ENCODE data around the gene TEPSIN.

The TEPSIN gene

GRCh38 chr17:81213978-81214377, 24.9 kb downstream of the TEPSIN start:
- no peak overlapping the region for H3K27ac ChIP-seq
- TF ChIP-seq, protein P1, sequence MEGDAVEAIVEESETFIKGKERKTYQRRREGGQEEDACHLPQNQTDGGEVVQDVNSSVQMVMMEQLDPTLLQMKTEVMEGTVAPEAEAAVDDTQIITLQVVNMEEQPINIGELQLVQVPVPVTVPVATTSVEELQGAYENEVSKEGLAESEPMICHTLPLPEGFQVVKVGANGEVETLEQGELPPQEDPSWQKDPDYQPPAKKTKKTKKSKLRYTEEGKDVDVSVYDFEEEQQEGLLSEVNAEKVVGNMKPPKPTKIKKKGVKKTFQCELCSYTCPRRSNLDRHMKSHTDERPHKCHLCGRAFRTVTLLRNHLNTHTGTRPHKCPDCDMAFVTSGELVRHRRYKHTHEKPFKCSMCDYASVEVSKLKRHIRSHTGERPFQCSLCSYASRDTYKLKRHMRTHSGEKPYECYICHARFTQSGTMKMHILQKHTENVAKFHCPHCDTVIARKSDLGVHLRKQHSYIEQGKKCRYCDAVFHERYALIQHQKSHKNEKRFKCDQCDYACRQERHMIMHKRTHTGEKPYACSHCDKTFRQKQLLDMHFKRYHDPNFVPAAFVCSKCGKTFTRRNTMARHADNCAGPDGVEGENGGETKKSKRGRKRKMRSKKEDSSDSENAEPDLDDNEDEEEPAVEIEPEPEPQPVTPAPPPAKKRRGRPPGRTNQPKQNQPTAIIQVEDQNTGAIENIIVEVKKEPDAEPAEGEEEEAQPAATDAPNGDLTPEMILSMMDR (conservative IDR thresholded peaks at IDR 0.05) = no peak
- no peak for TF ChIP-seq ZFX (IDR thresholded peaks at IDR 0.05)

DNA sequence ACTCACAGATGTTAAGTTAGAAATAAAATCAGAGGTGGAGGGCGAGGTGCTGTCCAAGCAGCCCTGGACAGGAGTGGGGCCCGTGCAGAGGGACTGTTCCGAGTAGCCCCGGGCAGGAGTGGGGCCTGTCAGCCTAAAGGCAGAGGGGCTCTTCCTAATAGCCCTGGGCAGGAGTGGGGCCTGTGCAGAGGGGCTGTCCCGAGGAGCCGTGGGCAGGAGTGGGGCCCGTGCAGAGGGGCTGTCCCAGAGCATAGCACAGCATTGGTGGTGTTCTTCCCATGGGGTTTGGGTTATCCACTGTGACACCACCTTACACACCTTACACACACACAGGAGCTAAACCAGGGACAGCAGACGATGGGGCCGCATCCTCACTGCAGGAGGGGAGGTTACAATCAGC, 26.5 kb downstream of the TEPSIN start:
- no peak for TF ChIP-seq ZFX (IDR thresholded peaks at IDR 0.05)
- TF ChIP-seq, protein P1 (conservative IDR thresholded peaks at IDR 0.05) = no peak
- no peak overlapping the region for H3K27ac ChIP-seq

- no peak for TF ChIP-seq ZFX (IDR thresholded peaks at IDR 0.05)
- TF ChIP-seq, protein P1 (conservative IDR thresholded peaks at IDR 0.05) = no peak
- H3K27ac ChIP-seq = no peak overlapping the region
Measured at GRCh38 chr17:81210868-81211267, 28.0 kb downstream of the TEPSIN start.

DNA sequence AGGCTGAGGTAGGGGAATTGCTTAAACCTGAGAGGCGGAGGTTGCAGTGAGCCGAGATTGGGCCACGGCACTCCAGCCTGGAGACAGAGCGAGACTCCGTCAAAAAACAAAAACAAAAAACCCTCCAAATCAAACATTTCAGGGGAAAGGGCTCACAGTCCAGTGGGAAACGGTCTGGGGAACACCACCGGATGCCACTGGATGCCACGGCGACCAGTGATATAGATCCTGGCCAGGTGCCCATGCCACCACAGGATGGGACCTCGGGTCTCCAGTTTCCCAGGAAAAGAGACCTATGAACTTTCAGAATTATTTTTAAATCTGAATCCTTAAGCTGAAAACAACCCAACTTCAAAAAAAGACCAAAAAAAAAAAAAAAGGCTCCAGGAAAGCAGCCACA, 28.4 kb downstream of the TEPSIN start:
- H3K27ac ChIP-seq = no peak overlapping the region
- no peak for TF ChIP-seq ZFX (IDR thresholded peaks at IDR 0.05)
- TF ChIP-seq, protein P1 (conservative IDR thresholded peaks at IDR 0.05) = no peak

GRCh38 chr17:81209141-81209540, 29.7 kb downstream of the TEPSIN start:
- no peak overlapping the region for H3K27ac ChIP-seq
- TF ChIP-seq, protein P1 (conservative IDR thresholded peaks at IDR 0.05) = no peak
- TF ChIP-seq ZFX (IDR thresholded peaks at IDR 0.05) = no peak

- TF ChIP-seq, protein P1 (conservative IDR thresholded peaks at IDR 0.05) = no peak
- TF ChIP-seq ZFX (IDR thresholded peaks at IDR 0.05) = no peak
- H3K27ac ChIP-seq = no peak overlapping the region
Measured at GRCh38 chr17:81208651-81209050, 30.2 kb downstream of the TEPSIN start.

GRCh38 chr17:81207610-81208581, 31.0 kb downstream of the TEPSIN start:
- TF ChIP-seq, protein P1 (conservative IDR thresholded peaks at IDR 0.05) = no peak
- TF ChIP-seq ZFX (IDR thresholded peaks at IDR 0.05) = no peak
- H3K27ac ChIP-seq = no peak overlapping the region

Data from C4-2B (cell line).